Retinal pigment epithelial cell (primary cell): Measurements from ENCODE around the gene AGBL4.

Experiments used
- DNase-seq: peaks from one replicate; pipeline ENCODE4 v3.0.0-alpha.2; 2010; ENCODE audit warnings: low read depth
- H3K4me3 ChIP-seq: 2 replicates; pipeline ENCODE4 v1.5.1; 2011; ENCODE audit warnings: mild to moderate bottlenecking, low read length, control low read depth, moderate library complexity
- CTCF ChIP-seq: conservative IDR thresholded peaks from 2 replicates; pipeline ENCODE4 v1.5.1; 2011; ENCODE audit warnings: low read depth, low read length, control low read depth, inconsistent platforms

The AGBL4 gene

GRCh38 chr1:49465486-49466185 is 558.1 kb downstream of the AGBL4 start:
- TF ChIP-seq CTCF: no peak
- no peak overlapping the region for H3K4me3 ChIP-seq
- DNase-seq: no peak

GRCh38 chr1:49448200-49448599 is 575.6 kb downstream of the AGBL4 start:
- H3K4me3 ChIP-seq: no peak overlapping the region
- TF ChIP-seq CTCF: no peak
- DNase-seq: no peak

- no peak overlapping the region for H3K4me3 ChIP-seq
- no peak for DNase-seq
- no peak for TF ChIP-seq CTCF
These were observed 586.9 kb downstream of the AGBL4 start for GRCh38 chr1:49436865-49437264.

- no peak for DNase-seq
- no peak for TF ChIP-seq CTCF
- H3K4me3 ChIP-seq: no peak overlapping the region
These were observed 588.5 kb downstream of the AGBL4 start for GRCh38 chr1:49435291-49435690.

DNA sequence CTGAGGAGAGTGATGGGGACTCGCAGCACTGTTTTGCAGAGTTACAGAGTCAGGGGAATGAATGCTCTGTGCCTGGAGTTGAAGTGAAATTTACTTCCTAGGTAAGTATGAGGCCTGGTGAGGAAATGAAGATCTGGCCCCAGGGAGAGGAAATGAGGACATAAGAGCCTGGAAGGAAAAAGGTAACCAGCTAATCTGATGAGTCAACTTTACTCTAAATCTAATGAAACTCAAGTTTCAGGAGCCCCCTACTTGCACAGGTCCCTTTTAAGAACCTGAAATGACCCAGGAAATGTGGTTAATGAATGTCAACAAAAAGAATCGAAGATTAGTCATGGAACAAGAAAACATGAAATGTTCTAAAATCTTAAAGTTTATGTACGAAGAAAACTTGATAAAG is 599.0 kb downstream of the AGBL4 start:
- no peak for TF ChIP-seq CTCF
- no peak for DNase-seq
- no peak overlapping the region for H3K4me3 ChIP-seq

DNA sequence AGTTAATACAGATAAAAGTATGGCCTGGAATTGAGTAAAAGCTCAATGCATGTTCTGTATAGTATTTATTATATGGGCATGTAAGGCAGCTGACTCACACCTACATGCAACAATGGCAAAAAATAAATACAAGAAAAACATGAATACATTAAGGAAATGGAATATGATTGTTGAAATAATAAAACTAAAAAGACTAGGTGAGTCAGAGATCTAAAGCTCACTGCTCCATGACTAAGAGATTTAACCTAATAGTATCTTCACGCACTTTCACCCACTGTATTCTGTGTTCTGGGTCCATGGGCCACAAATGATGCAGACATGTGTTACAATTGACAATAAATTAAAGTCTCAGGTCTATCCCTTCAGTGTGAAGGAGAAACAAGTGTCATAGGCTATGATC is 607.0 kb downstream of the AGBL4 start:
- TF ChIP-seq CTCF: no peak
- H3K4me3 ChIP-seq: no peak overlapping the region
- no peak for DNase-seq

DNA sequence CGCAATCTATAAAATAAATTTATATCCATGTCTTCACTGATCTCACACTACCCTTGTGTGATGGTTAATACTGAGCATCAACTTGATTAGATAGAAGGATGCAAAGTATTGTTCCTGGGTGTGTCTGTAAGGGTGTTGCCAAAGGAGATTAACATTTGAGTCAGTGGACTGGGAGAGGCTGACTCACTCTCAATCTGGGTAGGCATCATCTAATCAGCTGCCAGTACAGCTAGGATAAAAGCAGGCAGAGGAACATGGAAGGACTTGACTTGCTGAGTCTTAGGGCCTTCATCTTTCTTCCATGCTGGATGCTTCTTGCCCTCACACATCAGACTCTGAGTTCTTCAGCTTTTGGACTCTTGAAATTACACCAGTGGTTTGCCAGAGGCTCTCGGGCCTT is 615.4 kb downstream of the AGBL4 start:
- TF ChIP-seq CTCF: no peak
- no peak overlapping the region for H3K4me3 ChIP-seq
- DNase-seq: no peak
